Activated CD4-positive, CD25-positive, alpha-beta regulatory T cell treated with anti-CD3 and anti-CD28 coated beads, Interleukin-2, amount 50 U/mL, for 16 hours (primary cell): ENCODE results near the gene ZRANB1.

Source experiments
- DNase-seq: peaks from one replicate; pipeline ENCODE4 v3.0.0-alpha.2; 2020; ENCODE audit warnings: low read depth, low spot score

Gene ZRANB1

DNA sequence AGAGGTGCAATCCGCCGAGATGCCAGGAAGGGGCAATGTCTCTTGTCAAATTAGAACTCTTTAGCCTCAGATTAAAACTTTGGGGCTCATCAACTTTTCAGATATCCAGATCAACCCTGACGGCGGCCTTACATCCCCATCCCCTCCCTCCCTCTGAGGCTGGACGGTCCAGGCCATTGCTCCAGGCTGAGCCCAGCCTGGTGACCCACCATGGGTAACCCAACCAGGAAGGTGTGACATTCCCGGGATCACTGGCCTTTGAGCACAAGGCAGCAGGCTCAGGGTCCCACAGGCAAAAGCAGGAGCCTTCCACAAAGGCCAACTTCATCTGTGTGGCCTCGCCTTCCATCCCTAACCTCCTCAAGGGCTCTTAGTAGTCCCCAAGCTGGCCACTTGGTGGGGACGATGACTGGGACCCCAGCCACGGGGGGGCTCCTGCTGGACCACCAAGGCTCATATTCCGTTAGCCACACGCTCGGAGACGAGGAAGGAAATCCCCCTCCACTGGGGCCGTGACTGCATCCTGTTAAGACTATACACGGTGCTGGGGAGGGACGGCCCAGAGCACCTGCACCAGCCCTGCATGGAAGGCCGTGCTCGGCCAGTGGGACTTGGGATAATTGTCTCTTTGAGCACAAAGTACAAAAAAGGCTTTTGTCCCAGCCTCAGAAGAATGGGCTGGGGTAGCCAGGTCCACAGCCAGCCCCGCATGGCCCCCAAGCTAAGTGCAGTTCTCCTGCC lies 62.8 kb downstream of the ZRANB1 start:
- DNase-seq, result no peak

DNA sequence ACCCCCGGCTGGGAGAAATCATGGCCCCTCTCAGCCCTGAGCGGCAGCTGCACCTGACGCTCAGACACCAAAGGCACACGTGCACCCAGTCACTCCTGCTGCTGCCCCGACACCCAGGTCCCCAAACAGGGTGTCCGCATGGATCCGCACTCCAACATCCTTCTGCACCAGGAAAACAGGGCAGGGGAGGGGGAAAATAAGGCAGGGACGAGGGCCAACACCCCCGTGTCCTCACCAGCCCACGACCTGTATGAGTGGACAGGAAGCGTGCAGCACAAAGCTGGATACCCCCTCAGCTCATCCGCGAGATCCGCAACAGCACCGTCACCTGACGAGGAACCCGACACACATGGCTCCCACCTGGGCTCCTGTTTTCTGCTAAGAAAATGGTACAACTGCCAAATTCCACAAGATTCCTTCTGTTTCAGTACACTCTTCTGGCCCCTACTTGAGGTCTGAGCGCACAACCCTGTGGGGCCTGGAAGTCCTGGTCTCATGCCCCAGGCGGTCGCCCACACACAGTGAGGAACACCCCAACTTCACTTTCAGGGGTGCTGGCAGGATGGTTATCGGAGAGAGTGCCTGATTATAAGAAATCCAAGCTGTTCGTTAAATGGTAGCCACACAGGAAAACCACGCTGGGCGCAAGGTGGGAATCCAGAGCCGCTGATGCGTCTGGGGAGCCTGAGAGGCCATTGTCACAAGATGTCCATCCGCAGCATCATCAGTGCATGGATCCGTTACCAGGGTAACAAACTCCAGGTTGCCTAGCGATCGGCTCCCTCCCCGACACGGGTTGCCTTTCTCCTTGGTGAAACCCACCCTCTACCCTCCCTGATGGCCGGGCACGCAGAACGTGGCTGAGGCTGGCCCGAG lies 63.6 kb downstream of the ZRANB1 start:
- DNase-seq, result no peak

DNA sequence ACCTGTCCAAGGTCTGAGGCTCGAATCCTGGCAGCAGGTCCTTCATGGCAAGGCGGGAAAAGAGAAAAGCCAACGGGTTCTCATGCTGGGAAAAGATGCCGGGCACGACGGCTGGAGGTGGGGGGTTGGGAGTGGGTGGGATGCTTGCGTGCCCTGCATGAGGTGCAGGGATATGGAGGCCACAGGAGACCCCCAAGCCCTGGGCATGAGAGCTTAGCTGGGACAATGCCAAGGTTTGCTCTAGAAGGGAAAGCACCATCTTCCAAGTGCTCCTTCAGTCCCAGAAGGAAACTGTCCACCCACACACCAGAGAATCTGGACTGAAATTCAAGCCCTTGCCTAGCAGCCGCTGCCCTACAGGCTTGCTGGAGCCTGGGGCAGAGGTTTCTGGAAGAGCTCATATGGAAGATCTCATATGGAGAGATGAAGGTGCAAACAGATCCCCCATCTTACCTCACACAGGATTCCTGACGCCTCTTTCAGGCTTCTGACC lies 64.3 kb downstream of the ZRANB1 start:
- DNase-seq, result no peak

DNA sequence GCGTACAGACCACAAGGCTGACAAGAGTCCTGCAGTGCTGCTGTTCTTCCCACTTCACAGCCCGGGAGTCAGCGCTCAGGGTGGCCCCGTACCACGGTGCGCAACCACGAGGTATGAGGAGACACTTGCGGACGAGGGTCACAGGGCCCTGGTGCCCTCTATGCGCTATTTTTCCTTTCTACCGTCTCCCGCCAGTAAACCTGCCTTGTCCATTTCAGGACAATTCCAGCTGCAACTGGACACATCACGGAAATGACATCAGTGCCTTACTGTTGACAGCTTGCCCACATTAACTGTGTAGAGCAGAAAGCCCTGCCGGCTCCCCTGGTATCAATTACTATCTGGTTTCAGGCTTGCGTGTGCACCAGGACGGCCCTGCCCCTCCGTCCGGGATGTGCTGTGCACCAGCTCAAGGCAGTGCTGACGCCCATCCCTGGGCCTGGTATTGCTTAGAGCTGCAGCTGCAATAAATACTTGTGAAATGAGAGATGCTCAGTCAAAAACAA lies 65.1 kb downstream of the ZRANB1 start:
- DNase-seq, result no peak

DNA sequence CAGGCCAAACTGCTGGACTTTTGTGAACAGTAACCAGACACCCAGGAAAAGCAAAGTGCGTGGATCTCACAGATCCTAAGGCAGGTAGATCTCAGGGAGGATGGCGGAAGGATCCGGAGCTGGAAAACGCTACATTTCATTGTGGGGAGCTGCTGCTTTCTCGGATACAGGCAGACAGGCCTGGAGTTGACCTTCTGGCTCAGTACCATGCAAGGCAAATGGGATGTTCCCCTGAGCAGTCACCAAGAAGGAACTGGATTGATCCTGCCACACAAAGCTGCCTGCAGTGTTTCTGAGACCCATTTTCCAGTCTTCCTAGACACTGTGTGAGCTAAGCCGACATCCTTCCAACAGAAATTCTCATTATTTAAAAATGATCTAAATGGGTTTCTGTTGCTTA lies 65.5 kb downstream of the ZRANB1 start:
- no peak for DNase-seq

DNA sequence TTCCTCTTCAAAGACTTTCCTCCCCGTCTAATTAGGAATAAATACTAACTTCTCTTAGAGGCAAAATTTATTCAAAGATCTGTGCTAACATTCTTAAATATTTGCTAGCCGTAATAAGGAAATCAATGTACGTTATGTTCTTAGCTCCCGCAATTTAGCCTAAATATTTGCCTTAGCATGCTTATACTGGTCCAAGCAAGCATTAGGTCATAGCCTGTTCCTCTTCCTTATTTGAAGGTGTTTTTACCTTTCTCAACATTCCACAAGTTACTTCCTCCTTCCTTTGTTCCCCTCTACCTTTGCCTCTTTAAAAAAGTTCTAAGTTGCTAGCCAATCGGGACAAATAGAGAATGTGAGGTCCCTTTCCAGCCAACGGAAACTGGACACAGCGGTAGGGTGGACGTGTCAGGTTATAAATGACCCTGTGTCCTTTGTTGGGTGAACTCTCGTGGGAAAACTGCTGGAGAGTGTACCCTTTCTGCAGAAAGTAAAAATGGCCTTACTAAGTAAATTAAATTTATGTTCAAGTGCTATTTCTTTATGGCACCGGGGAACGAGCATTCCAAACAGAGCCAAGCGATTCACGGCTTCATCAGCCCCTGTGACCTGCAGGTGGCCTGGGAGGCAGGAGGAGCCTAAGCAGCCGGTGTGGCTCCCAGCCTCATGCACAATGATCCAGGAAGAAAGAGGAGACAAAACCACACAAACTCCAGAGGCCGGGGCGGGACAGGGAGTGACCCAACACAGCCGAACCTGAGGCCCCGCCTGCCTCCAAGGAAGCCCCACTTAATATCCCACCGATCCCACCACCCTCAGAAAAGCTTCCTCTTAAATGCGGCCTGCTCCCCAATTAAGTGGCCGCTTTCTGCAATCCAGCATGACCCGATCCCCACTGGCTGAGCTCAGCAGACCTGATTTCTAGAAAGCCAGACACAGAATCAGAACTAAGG lies 67.0 kb downstream of the ZRANB1 start:
- no peak for DNase-seq

DNA sequence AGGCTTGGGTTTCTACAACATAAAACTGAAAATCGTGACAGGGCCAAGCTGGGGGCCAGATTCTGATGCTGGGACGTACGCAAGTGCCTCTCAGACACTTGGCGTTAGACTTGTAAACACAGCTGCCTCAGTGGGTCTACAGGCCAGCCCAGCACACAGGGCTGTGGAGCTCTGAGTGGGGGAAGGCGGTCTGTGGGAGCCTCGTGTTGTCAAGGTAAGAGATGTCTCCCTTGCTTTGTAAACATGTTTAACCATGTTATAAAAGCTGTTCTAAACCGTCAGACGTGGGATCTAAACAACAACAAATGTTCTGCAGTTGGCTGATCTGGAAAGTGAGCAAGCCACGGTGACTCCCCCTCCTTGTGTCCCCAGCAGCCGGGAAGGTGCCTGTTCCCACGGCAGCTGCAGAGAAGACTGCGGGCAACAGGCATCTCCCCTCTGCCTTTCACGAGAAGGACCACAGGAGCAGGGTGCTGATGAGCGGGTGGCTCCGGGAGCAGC lies 67.8 kb downstream of the ZRANB1 start:
- no peak for DNase-seq

DNA sequence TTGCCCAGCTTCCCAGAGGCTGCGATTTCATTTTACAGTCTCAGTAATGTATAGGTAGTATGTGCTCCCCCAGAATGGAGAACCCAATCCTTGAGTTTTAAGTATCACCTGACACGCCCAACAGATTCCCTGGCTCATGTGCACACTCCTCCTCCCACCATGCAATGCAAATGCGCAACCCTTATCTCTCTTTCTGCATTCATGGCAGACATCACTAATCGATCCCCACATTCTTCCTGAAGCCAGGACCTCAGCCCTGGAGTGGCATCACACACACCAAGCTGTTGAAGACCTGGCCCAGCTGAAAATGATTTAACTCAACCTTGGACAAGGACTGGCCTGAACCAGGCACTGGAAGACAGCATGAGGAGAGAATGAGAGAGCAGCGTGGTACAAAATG lies 68.4 kb downstream of the ZRANB1 start:
- DNase-seq, result no peak

DNA sequence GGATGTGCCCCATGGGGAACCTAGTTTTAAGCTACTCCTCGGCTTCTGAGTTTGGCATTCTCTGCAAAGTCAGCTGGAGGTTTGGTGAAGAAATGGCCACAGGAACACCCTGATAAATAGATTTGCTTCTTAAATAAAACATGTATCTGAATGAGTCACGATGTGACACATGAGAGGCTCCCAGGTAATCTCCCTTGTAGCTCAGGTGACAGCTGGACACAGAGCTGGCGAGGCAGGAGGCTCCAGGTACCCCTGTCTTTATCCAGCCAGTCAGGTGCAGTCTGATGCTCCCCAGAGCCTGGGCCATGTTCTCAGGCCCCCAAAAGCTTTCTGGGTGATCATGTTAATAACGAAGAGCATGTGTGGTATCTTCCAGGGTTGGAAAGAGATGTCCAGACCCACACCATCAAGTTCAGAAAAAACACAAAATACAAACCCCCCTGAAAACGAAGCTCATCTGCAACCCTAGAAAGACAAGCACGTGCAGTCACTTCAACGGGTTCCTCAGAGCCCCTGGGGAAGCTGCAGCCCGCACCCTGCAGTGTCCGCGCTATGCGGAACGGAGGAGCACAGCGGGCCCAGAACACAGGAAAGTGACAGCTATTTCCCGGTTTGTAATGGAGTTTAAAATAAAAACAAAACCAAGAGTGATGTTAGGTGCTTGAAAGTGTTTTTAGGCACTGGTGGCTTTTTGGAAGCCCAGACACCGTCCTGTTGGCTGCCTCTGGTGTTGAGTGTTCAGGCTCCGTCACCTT lies 69.4 kb downstream of the ZRANB1 start:
- no peak for DNase-seq

DNA sequence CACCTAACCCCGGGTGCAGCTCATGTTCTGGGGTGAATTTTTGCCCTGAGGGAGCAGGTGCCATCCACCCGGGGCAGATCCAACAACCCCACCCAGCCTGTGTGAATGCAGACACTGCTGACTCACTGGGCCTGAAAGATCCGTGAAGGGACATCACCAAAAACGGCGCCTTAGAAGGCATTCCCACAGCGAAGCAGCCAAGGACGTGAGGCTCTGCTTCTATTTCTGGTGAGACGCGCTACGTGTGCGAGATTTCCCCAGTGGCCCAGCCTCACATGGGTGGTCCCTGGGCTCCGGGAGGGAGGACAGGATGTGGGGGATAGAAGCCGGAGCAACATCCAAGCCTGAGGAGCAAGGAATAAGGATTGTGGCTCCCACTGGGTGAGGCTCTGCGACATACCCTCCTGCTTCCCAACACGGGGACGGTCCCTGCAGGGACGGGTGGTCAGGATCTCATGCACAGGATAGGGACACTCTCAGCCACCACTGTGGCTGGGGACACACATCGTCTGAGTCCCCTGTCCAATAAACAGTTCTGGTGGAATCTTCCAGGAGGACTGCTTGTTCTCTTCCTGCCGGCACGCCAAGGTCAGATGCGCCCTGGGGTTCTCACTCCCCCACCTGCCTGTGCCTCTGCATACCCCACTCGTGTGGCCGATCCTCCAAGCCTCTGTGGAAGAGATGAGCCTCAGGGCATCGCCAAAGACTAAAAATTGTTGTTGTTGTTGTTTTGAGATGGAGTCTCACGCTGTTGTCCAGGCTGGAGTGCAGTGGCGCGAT lies 70.2 kb downstream of the ZRANB1 start:
- DNase-seq, result no peak

DNA sequence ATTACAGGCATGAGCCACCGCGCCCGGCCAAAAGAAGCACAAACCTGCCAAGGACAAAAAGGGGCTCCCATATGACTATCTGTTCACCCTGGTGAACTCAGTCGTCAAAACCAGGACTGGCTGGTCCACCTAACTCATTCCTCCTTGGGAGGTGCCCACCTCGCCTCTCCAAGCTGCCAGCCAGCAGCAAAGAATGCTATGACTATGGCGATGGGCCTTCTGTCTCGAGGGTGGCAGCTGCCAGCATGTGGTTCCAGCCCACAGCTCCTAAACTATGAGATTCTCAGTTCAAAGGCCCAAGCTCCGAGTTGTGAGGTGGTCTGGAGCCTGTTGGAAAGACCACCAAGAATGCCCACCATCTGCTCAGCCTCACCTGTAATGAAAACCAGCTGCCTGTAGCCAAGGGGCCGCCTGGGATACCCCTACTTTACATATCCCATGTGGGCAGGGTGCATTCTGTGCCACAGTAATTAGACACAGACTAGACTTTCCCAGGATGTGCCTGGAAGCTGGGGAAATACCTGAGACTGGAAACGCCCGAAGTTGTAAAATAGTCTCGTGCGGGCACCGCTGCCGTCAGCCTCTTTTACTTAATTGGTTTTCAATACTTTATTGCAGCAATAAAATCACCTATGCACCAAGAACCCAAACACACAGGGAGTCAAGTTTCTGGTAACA lies 71.1 kb downstream of the ZRANB1 start:
- no peak for DNase-seq

DNA sequence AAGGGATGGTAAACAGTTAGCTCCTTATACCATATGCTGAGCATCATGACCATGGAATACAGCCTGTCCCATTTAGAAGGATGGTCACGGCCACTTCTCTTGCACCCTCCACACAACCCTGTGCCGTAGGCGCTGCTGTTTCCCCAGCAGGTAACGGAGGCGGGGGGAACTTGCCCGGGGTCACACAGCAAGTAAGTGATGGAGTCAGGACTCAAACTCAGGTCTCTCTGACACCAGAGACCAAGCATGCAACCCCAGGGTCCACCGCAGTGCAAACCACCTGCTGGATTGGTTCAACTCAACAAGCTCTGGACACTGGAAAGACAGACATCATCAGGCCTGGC lies 71.6 kb downstream of the ZRANB1 start:
- no peak for DNase-seq

DNA sequence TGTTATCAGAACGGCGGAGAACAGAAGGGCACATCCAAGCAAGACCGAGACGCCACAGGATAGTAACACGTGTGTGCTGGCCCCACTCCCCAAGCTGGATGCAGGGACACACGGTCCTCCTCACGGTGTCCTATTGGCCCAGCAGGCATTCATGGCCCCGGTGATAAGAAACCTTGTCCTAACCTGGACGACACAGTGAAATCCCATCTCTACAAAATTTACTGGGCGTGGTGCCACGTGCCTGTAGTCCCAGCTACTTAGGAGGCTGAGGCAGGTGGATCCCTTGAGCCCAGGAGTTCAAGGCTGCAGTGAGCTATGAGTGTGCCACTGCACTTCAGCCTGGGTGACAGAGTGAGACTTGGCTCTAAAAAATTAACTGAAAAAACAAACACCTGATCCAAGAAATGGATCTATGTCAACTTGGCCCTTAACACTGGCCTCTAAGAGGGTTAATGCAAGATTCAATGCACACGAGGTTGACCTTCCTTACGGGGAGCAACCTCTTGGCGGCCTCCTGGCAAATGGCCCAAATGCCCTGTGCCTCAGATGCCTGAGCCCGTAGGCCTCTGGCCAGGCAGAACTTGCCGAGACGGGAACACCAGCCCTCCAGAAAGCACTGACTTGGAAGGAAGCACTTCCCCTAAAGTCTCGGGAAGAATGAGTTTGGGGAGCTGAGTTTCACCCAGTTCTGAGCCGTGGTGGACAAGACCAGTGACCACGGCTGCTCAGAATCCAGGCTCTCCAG lies 72.3 kb downstream of the ZRANB1 start:
- DNase-seq, result no peak

DNA sequence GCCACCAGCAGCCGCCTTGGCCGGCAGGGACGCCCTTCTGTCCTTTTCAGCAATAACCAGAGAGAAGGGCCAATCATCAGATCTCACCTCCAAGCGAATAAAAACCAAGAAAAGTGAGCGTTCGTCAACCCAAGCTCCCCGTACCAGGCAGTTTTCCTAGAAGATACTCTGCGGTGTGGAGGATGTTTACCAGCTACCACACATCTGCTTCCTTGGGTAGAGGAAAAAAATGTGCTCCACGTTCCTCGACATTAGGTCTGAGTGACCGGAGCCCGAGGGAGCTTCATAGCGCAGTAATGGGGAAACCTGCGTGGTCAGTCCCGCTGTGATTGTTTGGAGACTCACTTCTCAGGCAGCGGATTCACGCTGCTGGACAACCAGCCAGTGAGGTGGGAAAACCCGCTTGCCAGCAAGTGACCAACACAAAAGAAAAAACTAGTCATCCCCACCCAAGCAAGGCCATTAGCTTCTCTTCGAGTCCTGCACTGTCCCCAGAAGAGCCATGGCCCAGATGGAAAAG lies 73.0 kb downstream of the ZRANB1 start:
- no peak for DNase-seq

DNA sequence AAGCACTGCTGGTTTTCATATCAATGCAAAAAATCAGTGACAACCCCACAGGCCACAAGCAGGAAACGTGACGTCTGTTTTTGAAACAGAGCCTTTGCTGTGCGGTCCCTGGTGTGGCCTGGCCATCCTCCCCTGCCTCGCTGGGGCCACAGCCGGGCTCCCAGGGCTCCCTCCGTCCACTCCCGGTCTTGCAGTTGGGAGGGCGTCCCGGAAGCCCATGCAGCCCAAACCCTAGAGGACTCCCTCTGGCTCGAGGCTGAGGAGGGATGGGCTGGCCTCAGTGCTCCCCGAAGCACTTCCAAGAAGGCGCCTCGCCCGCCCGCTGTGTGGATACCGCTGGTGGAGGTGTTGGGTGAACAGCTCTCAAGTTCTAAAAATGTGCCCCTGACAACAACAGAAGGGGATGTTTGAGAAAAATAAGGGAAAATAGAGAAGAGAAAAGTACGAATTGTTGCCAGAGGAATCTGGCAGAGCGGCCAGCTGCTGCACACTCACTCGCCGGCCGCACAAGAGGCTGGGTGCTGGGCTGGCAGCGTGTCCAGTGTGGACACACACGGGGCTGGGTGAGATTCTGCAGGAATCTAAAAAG lies 73.5 kb downstream of the ZRANB1 start:
- no peak for DNase-seq

DNA sequence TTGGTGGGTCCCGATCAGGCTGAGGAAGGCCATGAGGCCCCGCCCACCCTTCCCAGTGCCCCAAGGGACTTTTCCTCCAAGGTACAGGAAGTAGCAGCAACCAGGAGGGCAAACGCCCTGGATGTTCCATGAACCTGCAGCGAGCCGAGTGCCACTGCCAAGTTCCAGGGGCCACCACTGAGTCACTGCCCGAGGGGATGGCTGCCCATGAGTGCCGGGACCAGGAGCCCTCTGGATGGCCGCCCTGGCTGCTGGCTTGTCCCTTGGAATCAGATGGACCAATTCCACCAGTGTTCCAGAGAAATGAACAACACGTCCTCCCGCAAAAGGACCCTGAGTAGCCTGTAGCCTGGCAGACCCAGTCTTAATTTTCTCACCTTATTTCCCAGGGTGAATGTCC lies 74.2 kb downstream of the ZRANB1 start:
- DNase-seq, result no peak

DNA sequence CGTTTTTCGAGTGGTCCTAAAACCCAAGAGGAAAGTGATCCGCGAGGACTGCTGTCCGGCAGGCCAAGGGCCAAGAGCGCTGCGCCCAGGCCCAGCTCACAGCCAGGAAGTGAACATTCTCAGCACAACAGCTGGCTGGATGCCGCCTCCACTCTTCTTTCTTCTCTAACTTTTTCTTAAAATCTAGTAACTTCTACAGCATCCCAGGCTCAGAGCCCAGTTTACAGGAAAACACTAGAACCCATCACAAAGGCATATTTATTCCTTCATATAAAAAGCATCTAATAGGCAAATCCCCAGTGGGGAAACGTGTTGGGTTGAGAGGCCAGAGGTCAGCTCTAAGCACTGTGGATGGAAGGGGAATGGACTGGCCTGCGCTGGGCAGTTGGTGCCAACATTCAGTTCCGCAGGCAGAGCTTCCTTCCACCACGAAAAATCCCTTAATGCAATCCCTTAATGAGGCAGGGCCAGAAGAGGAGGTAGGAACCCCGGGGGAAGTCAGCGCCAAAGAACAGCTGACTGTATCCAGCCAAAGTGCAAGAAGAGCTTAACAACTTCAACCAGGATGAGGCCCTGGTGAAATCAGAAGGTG lies 74.8 kb downstream of the ZRANB1 start:
- no peak for DNase-seq
